Measurements from ENCODE around the gene SNTG2. TPM values are rescaled to one million over a fixed set of nuclear protein-coding genes. Genes with fewer than 3 reads are reported as not detected.

Gene SNTG2
- total RNA-seq, 2 experiments from 2014 or later, result not detected

DNA sequence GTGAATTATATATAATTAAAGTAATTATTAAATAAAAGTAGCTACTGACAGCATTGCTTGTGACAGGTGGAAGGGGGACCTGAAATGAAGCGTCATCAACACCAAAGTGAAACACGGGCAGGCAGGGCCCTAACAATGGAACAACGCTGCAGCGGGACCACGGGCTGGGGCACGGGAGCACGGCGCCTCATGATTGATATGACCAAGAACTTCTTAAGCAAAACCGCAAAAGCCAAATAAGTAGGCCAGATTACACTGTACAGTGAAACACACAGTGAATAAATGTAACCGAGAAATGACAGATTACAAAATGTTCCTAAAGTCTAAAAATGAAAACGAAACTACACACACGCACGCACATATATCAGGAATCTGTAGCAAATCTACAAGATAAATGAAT, 81.4 kb downstream of the SNTG2 start:
- intact Hi-C loops (cut with micrococcal nuclease; ENCODE audit: unreplicated experiment), result no loop called here
- no peak overlapping the region for H3K4me2 ChIP-seq (ENCODE audit: low read length)
- H3K4me3 ChIP-seq (ENCODE audit: low read depth, low read length, poor library complexity, severe bottlenecking), result no peak overlapping the region

DNA sequence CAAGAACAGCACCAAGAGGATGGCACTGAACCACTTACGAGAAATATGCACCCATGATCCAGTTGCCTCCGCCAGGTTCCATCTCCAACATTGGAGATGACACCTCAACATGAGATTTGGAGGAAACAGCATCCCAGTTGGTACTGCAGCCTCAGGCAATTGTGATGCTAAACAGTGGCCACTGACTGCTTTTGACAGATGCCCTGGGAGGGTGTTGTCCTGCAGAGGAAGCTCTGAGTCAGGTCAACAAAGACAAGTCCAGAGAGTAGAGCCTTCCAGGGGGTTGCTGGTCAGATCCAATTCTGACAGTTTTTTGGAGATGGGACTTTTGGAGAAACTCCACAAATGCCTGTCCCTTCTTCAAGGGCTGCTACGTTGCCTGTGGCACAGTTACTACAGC, 82.4 kb downstream of the SNTG2 start:
- no TSS peak for BruUV-seq (replicated peaks)
- Histone ChIP-seq H3K4me3 (ENCODE audit: low read depth, low read length, poor library complexity, severe bottlenecking) (no peak overlapping the region), H3K27ac (ENCODE audit: low read depth, low read length, poor library complexity, severe bottlenecking) (no peak overlapping the region), H4K20me1 (ENCODE audit: insufficient read depth, low read length) (no peaks in the 10 kb centered on the region), H3K4me1 (ENCODE audit: insufficient read depth, low read length, poor library complexity, severe bottlenecking) (no peaks in the 10 kb centered on the region), H3K4me2 (ENCODE audit: low read length) (no peak overlapping the region), H3K9me2 (ENCODE audit: insufficient read depth, low read length) (no peaks in the 10 kb centered on the region), H3K79me2 (ENCODE audit: insufficient read depth, low read depth, low read length) (no peaks in the 10 kb centered on the region), H3K36me3 (ENCODE audit: insufficient read depth, low read length) (no peaks in the 10 kb centered on the region), H3K9me3 (ENCODE audit: low read length) (no peaks in the 10 kb centered on the region), H2AFZ (ENCODE audit: low read length) (no peak overlapping the region)
- no peak for TF ChIP-seq EZH2phosphoT487 (IDR thresholded peaks at IDR 0.05; ENCODE audit: borderline replicate concordance, low read depth, low read length)
- TF ChIP-seq, protein P1, sequence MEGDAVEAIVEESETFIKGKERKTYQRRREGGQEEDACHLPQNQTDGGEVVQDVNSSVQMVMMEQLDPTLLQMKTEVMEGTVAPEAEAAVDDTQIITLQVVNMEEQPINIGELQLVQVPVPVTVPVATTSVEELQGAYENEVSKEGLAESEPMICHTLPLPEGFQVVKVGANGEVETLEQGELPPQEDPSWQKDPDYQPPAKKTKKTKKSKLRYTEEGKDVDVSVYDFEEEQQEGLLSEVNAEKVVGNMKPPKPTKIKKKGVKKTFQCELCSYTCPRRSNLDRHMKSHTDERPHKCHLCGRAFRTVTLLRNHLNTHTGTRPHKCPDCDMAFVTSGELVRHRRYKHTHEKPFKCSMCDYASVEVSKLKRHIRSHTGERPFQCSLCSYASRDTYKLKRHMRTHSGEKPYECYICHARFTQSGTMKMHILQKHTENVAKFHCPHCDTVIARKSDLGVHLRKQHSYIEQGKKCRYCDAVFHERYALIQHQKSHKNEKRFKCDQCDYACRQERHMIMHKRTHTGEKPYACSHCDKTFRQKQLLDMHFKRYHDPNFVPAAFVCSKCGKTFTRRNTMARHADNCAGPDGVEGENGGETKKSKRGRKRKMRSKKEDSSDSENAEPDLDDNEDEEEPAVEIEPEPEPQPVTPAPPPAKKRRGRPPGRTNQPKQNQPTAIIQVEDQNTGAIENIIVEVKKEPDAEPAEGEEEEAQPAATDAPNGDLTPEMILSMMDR (conservative IDR thresholded peaks at IDR 0.05; ENCODE audit: low read length), result no peak
- no peak for DNase-seq (ENCODE audit: low spot score)
- POLR2A ChIA-PET, result no interaction called here
- CTCF ChIA-PET (ENCODE audit: unreplicated experiment), result no interaction called here
- intact Hi-C loops (cut with micrococcal nuclease; ENCODE audit: unreplicated experiment), result no loop called here

More for the DNA sequence above, 81.4 kb downstream of the SNTG2 start:
- H3K9me3 ChIP-seq (ENCODE audit: low read length), result no peaks in the 10 kb centered on the region
- TF ChIP-seq, protein P1 (conservative IDR thresholded peaks at IDR 0.05; ENCODE audit: low read length), result no peak
- no peak for TF ChIP-seq EZH2phosphoT487 (IDR thresholded peaks at IDR 0.05; ENCODE audit: borderline replicate concordance, low read depth, low read length)
- no peaks in the 10 kb centered on the region for H3K79me2 ChIP-seq (ENCODE audit: insufficient read depth, low read depth, low read length)
- H2AFZ ChIP-seq (ENCODE audit: low read length), result no peak overlapping the region
- H3K9me2 ChIP-seq (ENCODE audit: insufficient read depth, low read length), result no peaks in the 10 kb centered on the region
- CTCF ChIA-PET (ENCODE audit: unreplicated experiment), result no interaction called here
- BruUV-seq (replicated peaks), result no TSS peak
- POLR2A ChIA-PET, result no interaction called here
- no peak overlapping the region for H3K27ac ChIP-seq (ENCODE audit: low read depth, low read length, poor library complexity, severe bottlenecking)
- no peak for DNase-seq (ENCODE audit: low spot score)
- H3K36me3 ChIP-seq (ENCODE audit: insufficient read depth, low read length), result no peaks in the 10 kb centered on the region
- no peaks in the 10 kb centered on the region for H4K20me1 ChIP-seq (ENCODE audit: insufficient read depth, low read length)
- no peaks in the 10 kb centered on the region for H3K4me1 ChIP-seq (ENCODE audit: insufficient read depth, low read length, poor library complexity, severe bottlenecking)

DNA sequence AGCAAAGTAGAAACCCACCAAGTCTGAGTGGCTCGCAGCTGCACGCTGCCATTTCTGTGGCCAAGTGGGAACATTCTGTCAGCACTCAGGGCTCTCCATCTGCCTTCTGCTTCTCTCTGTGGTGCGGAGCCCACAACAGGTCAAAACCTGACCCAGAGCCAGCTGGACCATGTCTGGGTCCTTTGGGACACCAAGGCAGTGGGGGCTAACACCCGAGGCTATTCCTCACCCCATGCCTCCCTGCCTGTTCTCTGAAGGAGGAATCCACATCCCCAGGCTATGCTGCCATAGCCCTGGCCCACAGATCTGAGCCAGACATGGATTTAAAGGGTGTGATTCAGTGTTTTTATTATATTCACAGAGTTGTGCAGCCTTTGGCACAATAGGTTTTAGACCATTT, 86.4 kb downstream of the SNTG2 start:
- BruUV-seq (replicated peaks), result no TSS peak
- Histone ChIP-seq H3K27ac (ENCODE audit: low read depth, low read length, poor library complexity, severe bottlenecking) (no peak overlapping the region), H3K4me2 (ENCODE audit: low read length) (no peak overlapping the region)

More for the DNA sequence above, 86.4 kb downstream of the SNTG2 start:
- TF ChIP-seq EZH2phosphoT487 (IDR thresholded peaks at IDR 0.05; ENCODE audit: borderline replicate concordance, low read depth, low read length), result no peak
- TF ChIP-seq, protein P1 (conservative IDR thresholded peaks at IDR 0.05; ENCODE audit: low read length), result no peak
- intact Hi-C loops (cut with micrococcal nuclease; ENCODE audit: unreplicated experiment), result no loop called here
- Histone ChIP-seq H2AFZ (ENCODE audit: low read length) (no peak overlapping the region), H3K4me3 (ENCODE audit: low read depth, low read length, poor library complexity, severe bottlenecking) (no peak overlapping the region), H3K79me2 (ENCODE audit: insufficient read depth, low read depth, low read length) (no peaks in the 10 kb centered on the region), H4K20me1 (ENCODE audit: insufficient read depth, low read length) (no peaks in the 10 kb centered on the region), H3K9me2 (ENCODE audit: insufficient read depth, low read length) (no peaks in the 10 kb centered on the region), H3K4me1 (ENCODE audit: insufficient read depth, low read length, poor library complexity, severe bottlenecking) (no peaks in the 10 kb centered on the region), H3K36me3 (ENCODE audit: insufficient read depth, low read length) (no peaks in the 10 kb centered on the region), H3K9me3 (ENCODE audit: low read length) (no peaks in the 10 kb centered on the region)
- POLR2A ChIA-PET, result no interaction called here
- DNase-seq (ENCODE audit: low spot score), result no peak
- CTCF ChIA-PET (ENCODE audit: unreplicated experiment), result no interaction called here
